HG03060 (cell line): ENCODE data around the gene PHF21B.

Source experiments
- ATAC-seq: cut with Tn5 transposase; IDR thresholded peaks from one replicate; pipeline ENCODE4 v1.9.1; 2021; ENCODE audit warnings: low read depth, moderate number of reproducible peaks; ENCODE audit not compliant: unreplicated experiment

PHF21B gene

GRCh38 chr22:44850946-44851345 lies 158.9 kb downstream of the PHF21B start:
- no peak for ATAC-seq

GRCh38 chr22:44848791-44849420 lies 160.9 kb downstream of the PHF21B start:
- no peak for ATAC-seq

- ATAC-seq: no peak
These were observed 161.5 kb downstream of the PHF21B start for GRCh38 chr22:44848296-44848741.

- ATAC-seq: no peak
These were observed 161.9 kb downstream of the PHF21B start for GRCh38 chr22:44847892-44848291.

GRCh38 chr22:44847380-44847779 lies 162.4 kb downstream of the PHF21B start:
- ATAC-seq: no peak

GRCh38 chr22:44846726-44847275 lies 163.0 kb downstream of the PHF21B start:
- ATAC-seq: no peak

GRCh38 chr22:44845796-44846720 lies 163.7 kb downstream of the PHF21B start:
- no peak for ATAC-seq

GRCh38 chr22:44845191-44845590 lies 164.6 kb downstream of the PHF21B start:
- ATAC-seq: no peak

- no peak for ATAC-seq
These were observed 167.4 kb downstream of the PHF21B start for GRCh38 chr22:44842417-44842816.

GRCh38 chr22:44840611-44841322 lies 169.0 kb downstream of the PHF21B start:
- no peak for ATAC-seq

GRCh38 chr22:44839721-44840120 lies 170.1 kb downstream of the PHF21B start:
- ATAC-seq: no peak

GRCh38 chr22:44839061-44839460 lies 170.7 kb downstream of the PHF21B start:
- no peak for ATAC-seq

- ATAC-seq: no peak
These were observed 171.3 kb downstream of the PHF21B start for GRCh38 chr22:44838316-44839016.

- no peak for ATAC-seq
These were observed 172.3 kb downstream of the PHF21B start for GRCh38 chr22:44837481-44837880.

- no peak for ATAC-seq
These were observed 175.7 kb downstream of the PHF21B start for GRCh38 chr22:44834065-44834464.

GRCh38 chr22:44831885-44832284 lies 177.9 kb downstream of the PHF21B start:
- ATAC-seq: no peak
